ENCODE measurements around the gene URI1.
A peak's percentile ranks its signal among the peaks of the same experiment; 100 is the strongest.
"Not testable (repeated sequence)": the region's sequence is repeated elsewhere in the genome, so short reads cannot be mapped to it uniquely, and the experiment has no call there.

The URI1 gene, protein sequence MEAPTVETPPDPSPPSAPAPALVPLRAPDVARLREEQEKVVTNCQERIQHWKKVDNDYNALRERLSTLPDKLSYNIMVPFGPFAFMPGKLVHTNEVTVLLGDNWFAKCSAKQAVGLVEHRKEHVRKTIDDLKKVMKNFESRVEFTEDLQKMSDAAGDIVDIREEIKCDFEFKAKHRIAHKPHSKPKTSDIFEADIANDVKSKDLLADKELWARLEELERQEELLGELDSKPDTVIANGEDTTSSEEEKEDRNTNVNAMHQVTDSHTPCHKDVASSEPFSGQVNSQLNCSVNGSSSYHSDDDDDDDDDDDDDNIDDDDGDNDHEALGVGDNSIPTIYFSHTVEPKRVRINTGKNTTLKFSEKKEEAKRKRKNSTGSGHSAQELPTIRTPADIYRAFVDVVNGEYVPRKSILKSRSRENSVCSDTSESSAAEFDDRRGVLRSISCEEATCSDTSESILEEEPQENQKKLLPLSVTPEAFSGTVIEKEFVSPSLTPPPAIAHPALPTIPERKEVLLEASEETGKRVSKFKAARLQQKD

DNA sequence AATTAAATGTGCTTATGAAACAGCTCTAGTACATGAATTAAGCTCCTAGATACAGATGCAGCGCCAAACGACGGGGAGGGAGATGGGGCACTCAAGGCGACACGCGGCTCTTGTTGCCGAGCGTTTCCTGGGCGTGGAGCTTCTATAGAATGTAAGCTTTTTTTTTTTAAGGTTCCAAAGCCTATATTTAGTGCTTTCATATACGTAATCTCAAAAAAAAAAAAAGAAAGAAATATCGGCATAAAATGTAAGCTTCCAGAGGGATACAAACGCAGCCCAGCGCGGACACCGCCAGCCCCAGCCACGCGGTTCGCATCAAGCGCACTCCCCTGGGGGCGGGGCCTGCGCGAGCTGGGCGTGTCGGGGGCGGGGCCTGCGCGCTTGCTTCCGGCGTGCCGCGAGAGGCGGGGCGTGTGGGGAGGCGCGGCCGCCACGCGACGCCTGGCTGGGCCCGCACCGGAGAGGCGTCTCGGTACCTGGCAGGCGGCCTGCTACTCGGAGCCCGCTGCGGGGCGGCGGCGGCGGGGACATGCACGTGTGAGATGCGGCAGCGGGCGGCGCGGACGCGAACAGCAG is at the start of gene URI1:
TSS of gene URI1 (plus strand) at position 412 of the 576 bp plus-strand sequence. CDS start 309 bp downstream, outside the sequence.
- DNase-seq (ENCODE audit: low read depth in 1 of 2, low spot score in 1 of 2): peak; percentile 93 to 98

DNA sequence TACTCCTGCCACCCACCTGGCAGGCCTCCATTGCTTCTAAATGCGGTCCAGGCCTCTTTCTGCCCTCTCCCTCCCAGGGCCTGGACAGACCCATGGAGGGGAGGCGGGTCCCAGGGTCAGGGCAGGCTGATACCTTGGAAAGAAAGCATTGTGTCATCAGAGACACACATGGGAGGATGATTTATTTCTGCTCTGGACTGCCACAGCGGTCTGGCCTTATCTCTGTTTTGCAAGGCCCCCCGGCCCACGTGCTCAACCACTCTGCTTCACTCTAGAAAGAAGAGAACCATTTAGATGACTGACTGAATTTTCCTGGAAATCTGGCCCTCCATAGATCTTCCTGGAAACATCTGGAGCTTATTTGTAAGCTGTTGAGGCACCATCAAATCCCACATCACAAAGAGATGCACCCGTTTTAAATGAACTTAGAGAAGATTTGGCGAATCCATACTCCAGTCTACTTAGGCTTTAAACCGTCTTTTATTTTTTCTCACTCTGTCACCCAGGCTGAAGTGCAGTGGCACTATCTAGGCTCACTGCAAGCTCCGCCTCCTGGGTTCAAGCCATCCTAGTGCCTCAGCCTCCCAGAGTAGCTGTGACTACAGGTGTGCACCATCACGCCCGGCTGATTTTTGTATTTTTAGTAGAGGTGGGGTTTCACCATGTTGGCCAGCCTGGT is 48.3 kb upstream of the URI1 start:
- no peak for DNase-seq (ENCODE audit: low read depth in 1 of 2, low spot score in 1 of 2)

DNA sequence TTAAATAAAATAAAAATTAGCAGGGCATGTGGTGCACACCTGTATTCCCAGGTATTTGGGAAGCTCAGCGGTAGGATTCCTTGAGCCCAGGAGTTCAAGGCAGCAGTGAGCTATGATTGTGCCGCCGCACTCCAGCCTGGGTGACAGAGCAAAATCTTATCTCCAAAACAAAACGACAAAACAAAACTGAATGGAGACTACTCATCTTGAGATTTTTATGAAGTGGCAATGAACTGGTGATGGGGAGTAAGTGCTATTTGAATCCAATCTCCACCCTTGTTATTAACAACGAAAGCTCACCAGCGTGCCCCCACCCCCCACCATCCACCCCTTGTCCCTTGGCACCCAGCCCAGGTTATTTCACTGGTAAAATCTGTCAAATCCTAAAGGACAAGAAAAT is 45.2 kb upstream of the URI1 start:
- DNase-seq (ENCODE audit: low read depth in 1 of 2, low spot score in 1 of 2): no peak

DNA sequence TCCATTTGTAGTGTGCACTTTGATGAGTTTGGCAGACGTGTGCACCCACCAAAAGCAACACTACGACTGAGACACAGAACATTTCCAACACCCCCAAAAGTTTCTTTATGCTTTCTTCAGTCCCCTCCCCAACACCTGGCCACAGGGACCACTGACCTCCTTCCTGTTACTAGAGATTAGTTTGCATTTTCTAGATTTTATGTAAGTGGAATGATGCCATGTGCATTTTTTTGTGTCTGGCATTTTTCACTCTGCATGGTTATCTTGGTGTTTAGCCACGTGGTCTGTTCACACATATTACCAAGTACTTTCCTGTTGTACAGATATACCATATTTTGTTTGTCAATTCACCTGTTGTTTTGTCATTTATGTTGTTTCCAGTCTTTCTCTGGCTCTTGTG is 44.6 kb upstream of the URI1 start:
- DNase-seq (ENCODE audit: low read depth in 1 of 2, low spot score in 1 of 2): no peak

DNA sequence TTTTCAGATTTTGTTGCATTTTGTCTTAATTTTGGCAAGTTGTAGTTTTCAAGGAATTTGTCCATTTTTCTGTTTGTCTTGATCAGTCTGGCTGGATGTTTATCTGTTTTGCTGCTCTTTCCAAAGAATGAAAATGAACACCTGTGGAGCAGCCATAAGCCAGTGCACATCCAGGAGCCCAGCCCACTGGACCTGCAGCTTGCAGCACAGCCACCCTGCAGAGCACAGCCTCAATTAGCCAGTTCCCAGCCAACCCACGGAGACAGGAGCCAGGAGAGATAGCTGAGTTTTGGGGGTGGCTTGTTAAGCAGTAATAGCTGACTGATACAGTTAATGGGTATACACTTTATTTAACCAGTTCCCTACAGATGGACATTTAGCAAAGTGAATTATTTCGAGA is 38.0 kb upstream of the URI1 start:
- no peak for DNase-seq (ENCODE audit: low read depth in 1 of 2, low spot score in 1 of 2)

DNA sequence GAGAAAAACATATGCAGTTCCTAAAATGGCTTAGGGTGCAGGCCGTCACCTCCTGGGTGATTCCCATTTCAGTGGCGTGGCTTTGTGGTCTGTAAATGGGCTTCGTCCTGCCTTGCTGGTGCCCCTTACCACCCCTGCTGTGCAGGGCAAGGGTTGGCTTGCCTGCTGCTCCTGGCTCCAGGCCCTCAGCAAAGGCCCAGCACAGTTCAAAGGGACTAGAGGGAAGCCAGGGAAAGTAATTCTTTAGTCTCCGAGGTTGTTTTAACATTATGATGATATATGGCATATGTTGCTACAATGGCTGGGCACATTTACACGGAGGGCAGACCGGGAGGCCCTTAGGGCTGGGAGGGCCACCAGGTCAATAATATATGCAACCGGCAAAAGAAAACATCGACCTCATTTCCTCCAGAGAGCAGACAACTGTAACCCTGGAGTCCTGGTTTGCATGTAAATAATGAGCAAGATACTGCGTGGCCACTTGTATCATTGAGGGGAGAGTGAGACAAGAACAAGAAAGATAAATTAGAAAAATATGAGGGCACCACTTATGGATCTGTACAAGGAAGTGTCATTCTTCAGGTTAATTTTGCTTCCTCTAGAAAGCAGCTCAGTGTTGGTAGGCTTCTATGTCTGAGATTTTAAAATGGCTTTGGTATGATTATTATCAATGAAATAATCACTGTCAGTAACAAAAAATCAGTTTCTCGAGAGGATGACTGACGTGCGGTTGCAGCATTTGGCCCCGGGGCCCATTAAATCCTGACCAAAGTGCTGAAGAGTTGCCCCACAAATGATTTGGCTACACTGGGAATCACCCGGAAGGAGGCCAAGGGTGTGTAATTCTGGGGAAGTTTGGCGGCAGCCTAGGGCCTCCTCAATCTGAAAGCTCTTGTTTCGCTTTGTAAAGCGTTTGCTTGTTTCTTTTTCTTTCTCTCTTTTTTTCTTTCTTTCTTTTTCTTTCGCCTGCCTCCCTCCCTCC is 32.8 kb upstream of the URI1 start:
- DNase-seq (ENCODE audit: low read depth in 1 of 2, low spot score in 1 of 2): no peak

DNA sequence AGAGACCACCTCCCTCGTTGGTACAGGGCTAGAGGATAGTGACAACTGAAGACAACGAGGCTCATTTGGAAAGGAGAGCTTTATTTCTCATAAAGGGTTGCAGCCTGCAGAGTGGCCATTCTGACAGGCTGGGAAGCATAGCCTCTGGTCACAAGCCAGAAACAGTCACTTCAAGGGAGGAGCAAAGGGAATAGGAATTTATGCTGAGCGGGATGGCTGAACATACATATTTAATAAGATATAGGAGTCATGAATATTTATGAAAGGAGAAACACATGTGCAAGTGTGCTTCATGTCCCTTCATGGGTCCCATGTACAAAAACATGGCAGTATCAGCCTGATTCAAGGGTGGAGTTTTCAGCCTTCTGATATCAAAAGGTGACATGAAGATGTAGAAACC is 27.1 kb upstream of the URI1 start:
- no peak for DNase-seq (ENCODE audit: low read depth in 1 of 2, low spot score in 1 of 2)

DNA sequence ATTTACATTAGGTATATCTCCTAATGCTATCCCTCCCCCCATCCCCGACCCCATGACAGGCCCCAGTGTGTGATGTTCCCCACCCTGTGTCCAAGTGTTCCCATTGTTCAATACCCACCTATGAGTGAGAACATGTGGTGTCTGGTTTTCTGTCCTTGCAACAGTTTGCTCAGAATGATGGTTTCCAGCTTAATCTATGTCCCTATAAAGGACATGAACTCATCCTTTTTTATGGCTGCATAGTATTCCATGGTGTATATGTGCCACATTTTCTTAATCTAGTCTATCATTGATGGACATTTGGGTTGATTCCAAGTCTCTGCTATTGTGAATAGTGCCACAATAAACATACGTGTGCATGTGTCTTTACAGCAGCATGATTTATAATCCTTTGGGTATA is 26.2 kb upstream of the URI1 start:
- DNase-seq (ENCODE audit: low read depth in 1 of 2, low spot score in 1 of 2): not testable (repeated sequence)

DNA sequence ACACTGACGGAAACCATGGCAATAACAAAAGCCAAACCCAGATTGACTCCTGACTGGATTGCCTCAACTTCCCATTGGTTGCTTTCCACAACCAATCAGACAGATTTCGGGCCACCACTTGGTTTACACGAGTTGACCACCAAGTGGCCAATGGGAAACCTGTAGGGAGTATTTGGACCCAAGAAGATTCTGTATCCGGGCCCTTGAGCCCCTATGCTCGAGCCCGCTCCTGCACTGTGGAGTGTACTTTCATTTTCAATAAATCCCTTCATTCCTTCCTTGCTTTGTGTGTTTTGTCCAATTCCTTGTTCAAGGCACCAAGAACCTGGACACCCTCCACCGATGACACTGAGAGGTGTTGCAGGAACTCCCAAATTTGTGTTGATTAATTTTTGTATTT is 24.1 kb upstream of the URI1 start:
- DNase-seq (ENCODE audit: low read depth in 1 of 2, low spot score in 1 of 2): no peak

DNA sequence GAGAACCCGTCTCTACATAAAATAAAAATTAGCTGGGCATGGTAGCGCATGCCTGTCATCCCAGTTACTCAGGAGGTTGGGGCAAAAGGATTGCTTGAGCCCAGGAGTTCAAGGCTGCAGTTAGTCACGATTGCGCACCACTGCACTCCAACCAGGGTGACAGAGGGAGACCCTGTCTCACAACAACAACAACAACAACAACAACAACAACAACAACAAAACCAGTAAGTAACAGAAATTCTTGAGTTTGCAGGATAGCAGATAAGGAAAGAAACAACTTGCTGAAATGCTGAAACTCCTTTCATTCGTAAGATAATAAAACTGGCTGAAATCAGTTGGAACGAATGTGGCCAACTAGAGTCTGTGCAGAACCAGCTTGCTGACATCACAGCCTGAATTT is 23.1 kb upstream of the URI1 start:
- DNase-seq (ENCODE audit: low read depth in 1 of 2, low spot score in 1 of 2): no peak

DNA sequence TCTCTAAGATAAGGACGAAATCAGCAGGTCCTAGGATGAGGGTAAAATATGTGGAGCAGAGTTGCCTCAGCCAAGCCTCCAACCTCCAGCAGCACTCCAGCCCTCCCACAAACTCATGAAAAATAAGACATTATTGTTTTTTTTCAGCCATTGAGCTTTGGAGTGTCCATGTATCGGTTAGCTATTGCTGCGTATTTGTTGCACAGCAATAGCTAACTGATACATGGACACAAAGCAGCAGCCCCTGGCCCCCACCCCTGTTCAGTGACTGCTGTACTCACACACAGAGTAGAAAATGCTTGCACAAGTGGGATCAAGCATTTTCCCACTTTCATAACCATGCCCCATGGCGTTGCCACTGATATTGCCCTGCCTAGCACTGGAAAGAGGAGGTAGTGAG is 19.1 kb upstream of the URI1 start:
- no peak for DNase-seq (ENCODE audit: low read depth in 1 of 2, low spot score in 1 of 2)

DNA sequence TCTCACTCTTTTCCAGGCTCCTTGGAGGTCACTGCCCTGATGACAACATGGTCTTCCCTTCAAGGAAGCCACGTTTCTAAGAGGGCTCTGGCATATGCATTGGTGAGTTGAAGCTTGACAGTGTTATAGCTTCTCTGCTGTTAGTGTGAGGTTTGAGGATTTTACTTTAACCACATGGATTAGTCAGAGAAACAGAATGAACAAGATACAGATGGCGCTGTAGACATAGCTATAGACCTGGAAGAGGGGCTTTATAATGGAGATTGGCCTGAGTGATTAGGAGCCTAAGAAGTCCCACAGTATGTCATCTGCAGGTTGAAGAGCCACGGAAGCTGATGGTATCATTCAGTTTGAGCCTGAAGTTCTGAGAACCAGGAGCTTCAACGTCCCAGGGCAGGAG is 18.4 kb upstream of the URI1 start:
- DNase-seq (ENCODE audit: low read depth in 1 of 2, low spot score in 1 of 2): no peak

DNA sequence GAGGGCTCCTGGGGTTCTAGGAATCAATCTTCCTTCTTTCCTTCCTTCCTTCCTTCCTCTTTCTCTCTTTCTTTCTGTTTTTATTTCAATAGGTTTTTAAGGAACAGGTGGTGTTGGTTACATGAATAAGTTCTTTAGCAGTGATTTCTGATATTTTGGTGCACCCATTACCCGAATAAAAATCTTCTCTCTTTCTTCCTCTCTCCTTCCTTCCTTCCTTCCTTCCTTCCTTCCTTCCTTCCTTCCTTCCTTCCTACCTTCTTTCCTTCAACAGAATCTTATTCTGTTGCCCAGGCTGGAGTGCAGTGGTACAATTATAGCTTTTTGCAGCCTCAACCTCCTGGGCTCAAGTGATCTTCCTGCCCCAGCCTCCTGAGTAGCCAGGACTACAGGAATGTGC is 16.0 kb upstream of the URI1 start:
- no peak for DNase-seq (ENCODE audit: low read depth in 1 of 2, low spot score in 1 of 2)

DNA sequence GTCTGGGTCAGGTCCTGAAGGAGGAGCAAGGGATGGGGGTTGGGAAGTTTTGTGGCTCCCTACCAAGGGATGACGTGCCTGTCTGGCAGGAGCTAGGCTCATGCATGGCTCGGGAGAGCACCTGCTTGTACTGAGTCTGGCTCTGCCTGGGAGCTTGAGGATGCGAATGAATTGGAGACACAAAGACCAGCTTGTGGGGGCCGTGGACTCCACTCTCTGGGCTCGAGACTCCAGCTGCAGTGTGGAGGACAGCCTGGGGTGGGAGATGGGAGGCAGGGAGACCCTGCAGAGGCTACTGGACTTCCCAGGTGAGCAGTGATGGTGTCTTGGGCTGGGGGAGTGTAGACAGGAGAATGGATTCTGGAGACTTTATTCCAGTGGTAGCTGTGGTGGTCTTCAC is 15.2 kb upstream of the URI1 start:
- no peak for DNase-seq (ENCODE audit: low read depth in 1 of 2, low spot score in 1 of 2)

DNA sequence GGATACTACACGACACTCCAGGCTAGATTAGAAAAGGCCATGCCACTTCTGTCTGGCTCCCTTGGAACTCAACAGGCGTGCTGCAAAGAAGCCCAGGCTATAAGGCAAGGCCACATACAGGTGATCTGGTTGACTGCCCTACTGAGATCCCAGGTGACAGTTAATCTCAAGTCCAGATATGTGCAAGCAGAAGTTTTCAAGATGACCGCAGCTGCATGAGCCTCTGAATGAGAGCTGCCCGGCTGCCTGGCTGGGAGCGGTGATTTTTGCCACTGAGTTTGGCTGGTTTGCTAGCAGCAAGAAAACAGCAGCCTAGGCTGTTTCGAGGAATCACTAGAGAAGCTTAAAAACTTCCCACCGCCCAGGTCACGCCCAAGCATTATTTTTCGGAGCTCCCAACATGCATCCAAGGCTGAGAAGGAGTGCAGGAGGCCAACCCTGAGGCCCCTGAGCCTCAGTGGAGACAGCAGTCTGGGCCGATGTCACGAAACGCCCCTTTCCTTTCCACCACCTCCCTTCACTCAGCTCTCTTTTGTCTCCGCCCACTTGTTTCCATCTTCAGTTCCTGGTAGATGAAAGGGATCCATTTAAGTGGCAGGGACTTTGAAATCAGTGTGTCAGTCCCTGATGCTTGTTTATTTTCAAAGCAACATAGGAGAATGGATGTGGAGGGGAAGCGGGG is 14.0 kb upstream of the URI1 start:
- no peak for DNase-seq (ENCODE audit: low read depth in 1 of 2, low spot score in 1 of 2)

DNA sequence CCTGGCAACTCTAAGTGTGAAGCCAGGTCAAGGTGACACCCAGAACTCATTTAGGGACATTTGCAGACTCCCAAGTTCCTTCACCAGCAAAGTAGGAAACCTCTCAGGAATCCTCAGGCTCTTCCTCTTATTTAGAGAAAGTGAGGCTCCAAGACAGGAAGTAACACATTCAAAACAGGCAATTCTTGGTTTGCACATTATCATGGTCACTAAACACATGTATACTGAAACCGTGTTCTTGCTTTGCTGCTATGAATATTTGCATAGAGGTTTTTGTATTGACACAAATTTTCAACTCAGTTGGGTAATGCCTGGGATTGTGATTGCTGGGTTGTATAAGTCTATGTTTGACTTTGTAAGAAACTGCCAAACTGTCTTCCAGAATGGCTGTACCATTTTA is 13.2 kb upstream of the URI1 start:
- no peak for DNase-seq (ENCODE audit: low read depth in 1 of 2, low spot score in 1 of 2)

DNA sequence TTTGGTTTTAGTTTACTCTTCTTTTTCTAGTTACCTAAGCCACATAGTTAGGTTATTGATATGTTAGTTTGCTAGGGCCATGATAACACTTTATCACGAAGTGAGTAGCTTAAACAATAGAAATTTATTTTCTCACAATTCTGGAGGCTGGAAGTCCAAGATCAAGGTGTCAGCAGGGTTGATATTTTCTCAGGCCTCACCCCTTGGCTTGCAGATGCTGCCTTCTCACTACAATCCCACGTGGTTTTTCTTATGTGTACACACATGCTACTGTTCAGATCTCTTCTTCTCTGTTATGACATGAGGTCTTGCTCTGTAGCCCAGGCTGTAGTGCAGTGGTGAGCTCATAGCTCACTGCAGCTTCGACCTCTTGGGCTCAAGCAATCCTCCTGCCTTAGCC is 7.8 kb upstream of the URI1 start:
- DNase-seq (ENCODE audit: low read depth in 1 of 2, low spot score in 1 of 2): no peak

DNA sequence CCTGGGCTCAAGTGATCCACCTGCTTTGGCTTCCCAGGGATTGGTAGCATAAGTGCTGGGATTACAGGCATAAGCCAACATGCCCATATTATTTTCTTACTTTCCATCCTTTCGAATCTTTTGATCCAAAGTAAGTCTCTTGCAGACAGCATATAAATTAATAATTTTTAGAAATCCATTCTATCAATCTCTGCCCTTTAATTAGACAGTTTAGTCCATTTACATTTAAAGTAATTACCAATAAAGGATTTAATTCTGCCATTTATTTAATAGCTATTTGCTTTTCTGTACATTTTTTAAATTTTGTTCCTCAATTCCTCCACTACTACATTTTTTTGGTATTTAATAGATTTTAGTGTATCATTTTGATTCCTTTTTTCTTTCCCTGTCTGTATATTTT is 7.3 kb upstream of the URI1 start:
- DNase-seq (ENCODE audit: low read depth in 1 of 2, low spot score in 1 of 2): no peak

DNA sequence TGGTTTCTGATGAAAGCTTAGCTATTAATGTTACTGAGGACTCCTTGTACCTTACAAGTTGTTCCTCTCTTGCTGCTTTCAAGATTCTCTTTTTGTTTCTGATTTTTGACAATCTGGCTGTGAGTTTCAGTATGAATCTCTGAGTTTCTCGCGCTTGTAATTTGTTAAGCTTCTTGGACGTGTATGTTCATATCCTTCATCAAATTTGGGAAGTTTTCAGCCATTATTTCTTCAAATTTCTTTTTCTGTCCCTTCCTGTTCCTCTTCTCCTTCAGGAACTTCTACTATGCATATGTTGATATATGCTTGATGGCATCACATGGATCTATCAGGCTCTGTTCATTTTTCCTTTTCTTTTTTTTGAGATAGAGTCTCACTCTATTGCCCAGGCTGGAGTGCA is 5.6 kb upstream of the URI1 start:
- DNase-seq (ENCODE audit: low read depth in 1 of 2, low spot score in 1 of 2): no peak

DNA sequence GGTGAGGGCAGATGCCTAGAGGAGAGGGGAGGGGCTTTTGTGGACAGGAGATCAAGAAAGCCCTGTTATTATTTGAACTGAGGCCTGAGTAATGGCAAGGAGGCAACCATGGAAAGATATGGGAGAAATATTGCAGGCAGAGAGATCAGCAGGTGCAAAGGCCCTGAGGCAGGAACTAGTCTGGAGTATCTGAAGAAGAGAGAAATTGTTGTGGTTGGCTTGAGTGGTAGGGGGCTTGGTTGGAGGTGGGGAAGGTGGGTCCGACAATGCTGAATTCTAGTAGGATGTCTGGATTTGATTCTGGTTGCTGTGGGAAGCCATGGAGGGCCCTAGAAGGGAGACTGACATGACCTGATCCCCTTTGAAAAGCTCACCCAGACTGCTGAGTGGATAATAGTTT is 2.4 kb upstream of the URI1 start:
- DNase-seq (ENCODE audit: low read depth in 1 of 2, low spot score in 1 of 2): no peak

All from stimulated activated CD4-positive, alpha-beta T cell treated with anti-CD3 and anti-CD28 coated beads, Interleukin-15, amount 100 ng/mL, for 1 hour (primary cell).